ENCODE data around the gene KIAA1217. TPM values are rescaled to one million over a fixed set of nuclear protein-coding genes. Genes with fewer than 3 reads are reported as not detected.

Gene KIAA1217
- total and polyA plus RNA-seq, 12 donors, result 10.8 to 73.7 (median 40.8) TPM

- Histone ChIP-seq H3K27me3 (no peaks in the 10 kb centered on the region), H3K4me3 (no peak overlapping the region), H3K9me3 (replicated peaks in 1 of 3) (no peaks in the 10 kb centered on the region), H3K36me3 (replicated peaks in 1 of 2) (no peaks in the 10 kb centered on the region), H3K4me1 (replicated peaks in 1 of 2) (no peaks in the 10 kb centered on the region), H3K27ac (no peak overlapping the region)
- WGBS, 4 donors, result 96 to 100% (median 100%) methylated on average over 1 of the region's 1 CpG
- intact Hi-C loops (cut with DNase I), result no loop called here
- TF ChIP-seq CTCF (IDR thresholded peaks at IDR 0.05) (no peak), POLR2A (IDR thresholded peaks at IDR 0.05) (no peak)
- no peak for DNase-seq
Observed at GRCh38 chr10:24234784-24235183, 25.8 kb downstream of the KIAA1217 start.

- Histone ChIP-seq H3K9me3 (replicated peaks in 1 of 3) (no peaks in the 10 kb centered on the region), H3K27ac (no peak overlapping the region), H3K4me3 (no peak overlapping the region), H3K36me3 (replicated peaks in 1 of 2) (no peaks in the 10 kb centered on the region), H3K4me1 (replicated peaks in 1 of 2) (no peaks in the 10 kb centered on the region), H3K27me3 (no peaks in the 10 kb centered on the region)
- no peak for TF ChIP-seq POLR2A (IDR thresholded peaks at IDR 0.05)
- intact Hi-C loops (cut with DNase I), result no loop called here
- DNase-seq, result no peak
- 80 to 95% (median 88%) methylated on average over 7 of the region's 7 CpGs for WGBS, 4 donors
Observed at GRCh38 chr10:24235471-24235870, 26.5 kb downstream of the KIAA1217 start.

GRCh38 chr10:24237801-24238395 is 29.0 kb downstream of the KIAA1217 start:
- peak overlapping the region in 1 of 5 donors; percentile 20 for H3K27ac ChIP-seq
- H3K27me3 ChIP-seq, result no peaks in the 10 kb centered on the region
- no peaks in the 10 kb centered on the region for H3K9me3 ChIP-seq (replicated peaks in 1 of 3)
- 66 to 84% (median 74%) methylated on average over 9 of the region's 9 CpGs for WGBS, 4 donors
- TF ChIP-seq POLR2A (IDR thresholded peaks at IDR 0.05) (no peak), CTCF (IDR thresholded peaks at IDR 0.05) (no peak)
- no peak for DNase-seq
- H3K4me3 ChIP-seq, result no peak overlapping the region
- no peaks in the 10 kb centered on the region for H3K4me1 ChIP-seq (replicated peaks in 1 of 2)
- H3K36me3 ChIP-seq (replicated peaks in 1 of 2), result no peaks in the 10 kb centered on the region
- intact Hi-C loops (cut with DNase I), result no loop called here

- Histone ChIP-seq H3K27me3 (no peaks in the 10 kb centered on the region), H3K27ac (peak overlapping the region in 1 of 5 donors; percentile 20), H3K36me3 (replicated peaks in 1 of 2) (no peaks in the 10 kb centered on the region), H3K9me3 (replicated peaks in 1 of 3) (no peaks in the 10 kb centered on the region), H3K4me3 (no peak overlapping the region), H3K4me1 (replicated peaks in 1 of 2) (no peaks in the 10 kb centered on the region)
- no peak for DNase-seq
- TF ChIP-seq CTCF (IDR thresholded peaks at IDR 0.05), result no peak
- TF ChIP-seq POLR2A (IDR thresholded peaks at IDR 0.05), result no peak
- 61 to 71% (median 66%) methylated on average over 13 of the region's 13 CpGs for WGBS, 4 donors
- intact Hi-C loops (cut with DNase I), result no loop called here
Observed at GRCh38 chr10:24238519-24239247, 29.7 kb downstream of the KIAA1217 start.

Measured in adrenal gland (tissue), 12 donors.